Osteoblast (primary cell): ENCODE results near the gene HPCA. TPM values are rescaled to one million over a fixed set of nuclear protein-coding genes. Genes with fewer than 3 reads are reported as not detected.

Experiments used
- DNase-seq: peaks from one replicate; pipeline ENCODE4 v3.0.0; 2011; ENCODE audit warnings: low spot score, mixed read lengths; ENCODE audit not compliant: insufficient read length; ENCODE audit errors: missing footprints
- H2AFZ ChIP-seq: 2 replicates; pipeline ENCODE4 v1.6.0; 2011; ENCODE audit warnings: mild to moderate bottlenecking, low read length
- H3K27ac ChIP-seq: 2 replicates; pipeline ENCODE4 v1.5.1; 2011; ENCODE audit warnings: mild to moderate bottlenecking, low read depth, low read length, moderate library complexity
- H3K27me3 ChIP-seq: 2 replicates; pipeline ENCODE4 v1.6.0; 2012; ENCODE audit warnings: mild to moderate bottlenecking, control low read depth, inconsistent platforms, low read length, moderate library complexity; ENCODE audit not compliant: insufficient read depth
- H3K36me3 ChIP-seq: 2 replicates; pipeline ENCODE4 v1.5.1; 2011; ENCODE audit warnings: mild to moderate bottlenecking, low read length, control low read depth, moderate library complexity; ENCODE audit not compliant: insufficient read depth
- H3K4me1 ChIP-seq: 2 replicates; pipeline ENCODE4 v1.5.1; 2011; ENCODE audit warnings: mild to moderate bottlenecking, low read length, control low read depth, moderate library complexity; ENCODE audit not compliant: insufficient read depth
- H3K4me2 ChIP-seq: 2 replicates; pipeline ENCODE4 v1.6.0; 2011; ENCODE audit warnings: mild to moderate bottlenecking, low read length; ENCODE audit not compliant: insufficient read depth
- H3K4me3 ChIP-seq: fragments of 200-600 bp; sonication (generic); 3 replicates; pipeline ENCODE4 v1.5.1; 2012; ENCODE audit warnings: mild to moderate bottlenecking, low read length, inconsistent platforms; ENCODE audit not compliant: insufficient read depth
- H3K79me2 ChIP-seq: 2 replicates; pipeline ENCODE4 v1.6.0; 2012; ENCODE audit warnings: mild to moderate bottlenecking, low read length, control low read depth, inconsistent platforms; ENCODE audit not compliant: insufficient read depth
- H3K9me3 ChIP-seq: 2 replicates; pipeline ENCODE4 v1.5.1; 2011; ENCODE audit warnings: low read depth, low read length, control low read depth
- H4K20me1 ChIP-seq: 2 replicates; pipeline ENCODE4 v1.6.0; 2012; ENCODE audit warnings: mild to moderate bottlenecking, low read length, control low read depth; ENCODE audit not compliant: insufficient read depth
- total RNA-seq: library from RNA; depleted of rRNA; stranded (reverse); fragments of >200 nt; gene quantifications from 2 replicates; pipeline ENCODE4 v1.2.3, GENCODE V29; 2012
- TF ChIP-seq, protein P1 (sequence below): IDR thresholded peaks from 2 replicates; pipeline ENCODE4 v1.5.1; 2011; ENCODE audit warnings: mild to moderate bottlenecking, low read depth, low read length, moderate library complexity; ENCODE audit errors: extremely low read depth

The HPCA gene
- total RNA-seq, 1 donor: not detected

GRCh38 chr1:32917521-32917920 lies 31.2 kb downstream of the HPCA start:
- H3K27ac ChIP-seq: no peak overlapping the region
- H3K36me3 ChIP-seq: no peaks in the 10 kb centered on the region
- H3K4me3 ChIP-seq: no peak overlapping the region
- peaks cover 12% of the 10 kb centered on the region for H3K4me1 ChIP-seq
- no peaks in the 10 kb centered on the region for H3K27me3 ChIP-seq
- H2AFZ ChIP-seq: no peak overlapping the region
- H3K79me2 ChIP-seq: no peaks in the 10 kb centered on the region
- H3K9me3 ChIP-seq: no peaks in the 10 kb centered on the region
- no peak overlapping the region for H3K4me2 ChIP-seq
- no peak for DNase-seq
- no peaks in the 10 kb centered on the region for H4K20me1 ChIP-seq
- TF ChIP-seq, protein P1, sequence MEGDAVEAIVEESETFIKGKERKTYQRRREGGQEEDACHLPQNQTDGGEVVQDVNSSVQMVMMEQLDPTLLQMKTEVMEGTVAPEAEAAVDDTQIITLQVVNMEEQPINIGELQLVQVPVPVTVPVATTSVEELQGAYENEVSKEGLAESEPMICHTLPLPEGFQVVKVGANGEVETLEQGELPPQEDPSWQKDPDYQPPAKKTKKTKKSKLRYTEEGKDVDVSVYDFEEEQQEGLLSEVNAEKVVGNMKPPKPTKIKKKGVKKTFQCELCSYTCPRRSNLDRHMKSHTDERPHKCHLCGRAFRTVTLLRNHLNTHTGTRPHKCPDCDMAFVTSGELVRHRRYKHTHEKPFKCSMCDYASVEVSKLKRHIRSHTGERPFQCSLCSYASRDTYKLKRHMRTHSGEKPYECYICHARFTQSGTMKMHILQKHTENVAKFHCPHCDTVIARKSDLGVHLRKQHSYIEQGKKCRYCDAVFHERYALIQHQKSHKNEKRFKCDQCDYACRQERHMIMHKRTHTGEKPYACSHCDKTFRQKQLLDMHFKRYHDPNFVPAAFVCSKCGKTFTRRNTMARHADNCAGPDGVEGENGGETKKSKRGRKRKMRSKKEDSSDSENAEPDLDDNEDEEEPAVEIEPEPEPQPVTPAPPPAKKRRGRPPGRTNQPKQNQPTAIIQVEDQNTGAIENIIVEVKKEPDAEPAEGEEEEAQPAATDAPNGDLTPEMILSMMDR: no peak

- Histone ChIP-seq H2AFZ (no peak overlapping the region), H3K4me1 (peaks cover 12% of the 10 kb centered on the region)
Measured at GRCh38 chr1:32918179-32918578, 31.9 kb downstream of the HPCA start.

GRCh38 chr1:32919811-32920733 lies 33.8 kb downstream of the HPCA start:
- DNase-seq: peak; percentile 66
- no peak overlapping the region for H3K4me3 ChIP-seq

More at GRCh38 chr1:32918179-32918578, 31.9 kb downstream of the HPCA start:
- no peak overlapping the region for H3K27ac ChIP-seq
- H3K4me2 ChIP-seq: no peak overlapping the region
- no peak for DNase-seq
- H3K9me3 ChIP-seq: no peaks in the 10 kb centered on the region
- H4K20me1 ChIP-seq: no peaks in the 10 kb centered on the region
- no peaks in the 10 kb centered on the region for H3K27me3 ChIP-seq
- H3K36me3 ChIP-seq: no peaks in the 10 kb centered on the region
- H3K4me3 ChIP-seq: no peak overlapping the region
- TF ChIP-seq, protein P1: no peak
- no peaks in the 10 kb centered on the region for H3K79me2 ChIP-seq

GRCh38 chr1:32920833-32921232 lies 34.5 kb downstream of the HPCA start:
- no peak for DNase-seq

More at GRCh38 chr1:32919811-32920733, 33.8 kb downstream of the HPCA start:
- H2AFZ ChIP-seq: peak overlapping the region; percentile 66
- H3K27ac ChIP-seq: no peak overlapping the region
- peaks cover 3% of the 10 kb centered on the region for H3K27me3 ChIP-seq
- no peaks in the 10 kb centered on the region for H3K79me2 ChIP-seq
- H4K20me1 ChIP-seq: no peaks in the 10 kb centered on the region
- no peaks in the 10 kb centered on the region for H3K36me3 ChIP-seq
- H3K9me3 ChIP-seq: no peaks in the 10 kb centered on the region
- TF ChIP-seq, protein P1: no peak
- peaks cover 12% of the 10 kb centered on the region for H3K4me1 ChIP-seq
- peak overlapping the region; percentile 58 for H3K4me2 ChIP-seq

More at GRCh38 chr1:32920833-32921232, 34.5 kb downstream of the HPCA start:
- no peak overlapping the region for H3K27ac ChIP-seq
- no peaks in the 10 kb centered on the region for H3K79me2 ChIP-seq
- H2AFZ ChIP-seq: no peak overlapping the region
- peaks cover 3% of the 10 kb centered on the region for H3K27me3 ChIP-seq
- H3K36me3 ChIP-seq: no peaks in the 10 kb centered on the region
- H4K20me1 ChIP-seq: no peaks in the 10 kb centered on the region
- H3K4me1 ChIP-seq: peaks cover 11% of the 10 kb centered on the region
- TF ChIP-seq, protein P1: no peak
- H3K9me3 ChIP-seq: no peaks in the 10 kb centered on the region
- H3K4me2 ChIP-seq: no peak overlapping the region
- H3K4me3 ChIP-seq: no peak overlapping the region
